GM19372 (cell line): ENCODE measurements around the gene ADD3.

Source experiments
- ATAC-seq: cut with Tn5 transposase; IDR thresholded peaks from one replicate; pipeline ENCODE4 v1.9.1; 2021; ENCODE audit warnings: mild to moderate bottlenecking, low read depth, moderate library complexity; ENCODE audit not compliant: unreplicated experiment

Gene ADD3

DNA sequence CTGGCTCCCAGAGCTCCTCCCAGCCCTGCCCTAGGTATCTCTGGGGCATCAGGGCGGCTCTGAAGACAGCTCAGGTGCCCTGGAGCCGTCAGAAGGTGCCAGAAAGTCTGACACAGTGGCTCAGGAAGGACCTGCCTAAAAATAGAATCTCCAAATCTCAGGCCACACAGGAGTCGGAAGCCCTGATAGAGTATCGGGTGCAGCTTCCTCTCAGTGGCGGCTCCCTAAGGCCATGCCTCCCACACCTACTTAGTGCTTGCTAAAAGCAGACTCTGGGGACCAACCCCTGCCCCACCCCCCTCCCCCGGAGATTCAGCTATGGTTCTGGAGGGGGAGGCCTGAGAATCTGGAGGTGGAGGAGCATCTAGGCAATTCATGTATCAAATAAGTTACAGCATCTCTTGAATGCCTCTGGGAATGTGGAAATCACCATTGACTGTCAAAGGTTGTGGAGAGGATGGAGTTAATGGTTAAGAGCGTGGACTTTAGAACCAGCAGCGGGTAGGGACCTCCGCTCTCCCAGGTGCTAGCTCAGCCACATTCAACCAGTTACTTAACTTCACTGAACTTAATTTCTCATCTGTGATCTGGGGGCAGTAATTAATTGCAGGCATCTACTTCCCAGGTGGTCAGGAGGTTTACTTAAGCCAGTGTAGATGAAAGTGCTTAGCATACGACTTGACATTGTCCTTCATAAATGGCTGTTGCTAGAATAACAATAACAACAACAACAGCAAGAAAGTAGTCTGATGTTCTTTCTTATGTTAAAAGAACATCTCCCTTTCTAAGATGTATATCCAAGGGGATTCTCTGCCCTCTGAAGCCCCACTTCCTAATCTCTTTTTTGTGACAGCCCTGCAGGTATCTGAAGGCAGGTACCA, 161.1 kb downstream of the ADD3 start:
- no peak for ATAC-seq

DNA sequence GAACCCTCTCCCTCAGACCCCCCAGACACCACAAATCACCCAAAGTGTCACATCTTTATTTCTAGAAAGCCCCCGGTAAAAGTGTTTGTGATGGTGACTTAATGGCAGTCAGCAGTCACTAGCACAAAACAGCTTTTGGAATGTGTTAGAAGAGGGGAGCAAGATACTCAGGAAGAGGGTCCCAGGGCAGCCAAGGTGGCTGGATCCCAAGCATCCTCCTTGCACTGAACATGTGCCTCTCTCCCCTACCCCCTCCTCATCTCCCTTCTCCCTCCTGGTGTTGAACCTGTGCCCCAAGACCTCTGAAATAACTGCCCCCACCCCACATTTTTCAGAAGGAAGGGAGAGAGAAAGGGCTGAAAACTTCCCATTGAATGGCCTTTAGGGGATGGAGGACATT, 161.8 kb downstream of the ADD3 start:
- ATAC-seq = no peak

DNA sequence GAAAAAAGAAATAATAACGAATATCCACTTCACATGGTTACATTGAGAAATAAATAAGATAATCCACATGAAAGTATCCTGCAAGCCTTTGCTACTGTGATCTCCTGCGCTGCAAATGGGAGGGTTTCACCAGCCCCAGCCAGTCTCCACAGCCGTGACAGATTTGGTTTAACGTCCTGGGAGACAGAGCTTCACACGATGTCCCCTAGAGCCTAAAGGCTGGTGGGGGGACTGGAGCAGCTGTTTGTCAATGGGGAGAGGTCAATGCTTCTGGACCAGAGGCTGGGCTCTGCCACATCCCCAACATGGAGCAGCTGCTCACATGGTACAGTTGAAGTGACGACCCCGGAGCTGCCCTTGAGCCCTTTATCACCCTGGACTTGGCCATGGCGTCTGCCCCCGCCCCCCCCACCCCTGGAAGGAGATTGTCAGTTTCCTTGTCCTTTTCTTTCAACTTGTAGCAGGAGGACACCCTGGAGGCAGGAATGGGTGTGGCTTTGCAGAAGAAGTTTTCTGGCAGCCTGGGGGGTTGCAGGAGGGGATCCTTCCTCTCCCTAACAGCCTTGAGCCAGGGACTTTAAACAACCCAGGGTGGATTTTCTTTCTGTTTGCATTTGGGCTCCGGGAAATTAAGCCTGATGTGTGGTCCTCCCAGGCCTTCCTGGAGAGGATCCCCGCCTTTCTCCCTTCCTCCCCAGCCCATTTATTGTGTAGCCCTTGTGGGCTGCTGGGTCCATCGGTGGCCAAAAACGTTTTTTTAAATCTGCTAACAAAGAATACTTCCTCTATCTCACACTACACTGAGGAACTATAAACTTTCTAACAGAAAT, 162.6 kb downstream of the ADD3 start:
- no peak for ATAC-seq

DNA sequence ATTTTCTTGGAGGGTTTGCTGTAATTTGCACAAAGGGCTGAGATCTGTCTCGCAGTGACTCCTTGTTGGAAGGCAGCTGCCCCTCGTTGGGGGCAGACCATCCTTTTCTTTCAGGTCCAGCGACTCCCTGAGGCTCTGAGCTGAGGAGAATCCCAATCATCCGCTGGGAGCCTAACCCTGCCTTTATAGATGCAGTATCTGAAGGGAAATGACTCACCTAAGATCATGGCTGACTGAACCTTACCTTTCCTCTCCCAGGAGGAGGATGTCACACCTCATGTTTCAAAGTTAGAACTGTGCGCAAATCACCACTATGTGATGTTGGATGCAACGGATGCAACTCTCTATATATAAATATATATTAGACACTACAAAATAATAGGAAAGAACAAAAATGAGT, 163.2 kb downstream of the ADD3 start:
- no peak for ATAC-seq

DNA sequence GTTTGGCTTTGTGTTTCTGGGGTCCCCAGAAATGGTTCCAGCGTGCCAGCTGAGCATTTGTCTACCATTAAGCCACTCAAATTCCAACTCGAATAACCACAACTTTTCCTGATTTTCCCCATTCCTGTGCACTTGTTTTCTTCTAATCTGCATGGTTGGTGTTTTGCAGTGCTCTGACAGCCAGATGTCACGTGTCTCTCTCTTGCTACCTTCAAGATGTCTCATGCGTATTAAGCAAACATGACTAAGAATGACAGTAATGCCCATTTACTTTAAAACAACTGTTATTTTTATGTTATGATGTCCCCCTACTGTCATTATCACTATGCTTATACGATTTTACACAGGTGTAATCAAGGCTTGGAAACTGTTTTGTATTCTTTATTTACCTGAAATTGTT, 164.4 kb downstream of the ADD3 start:
- no peak for ATAC-seq

DNA sequence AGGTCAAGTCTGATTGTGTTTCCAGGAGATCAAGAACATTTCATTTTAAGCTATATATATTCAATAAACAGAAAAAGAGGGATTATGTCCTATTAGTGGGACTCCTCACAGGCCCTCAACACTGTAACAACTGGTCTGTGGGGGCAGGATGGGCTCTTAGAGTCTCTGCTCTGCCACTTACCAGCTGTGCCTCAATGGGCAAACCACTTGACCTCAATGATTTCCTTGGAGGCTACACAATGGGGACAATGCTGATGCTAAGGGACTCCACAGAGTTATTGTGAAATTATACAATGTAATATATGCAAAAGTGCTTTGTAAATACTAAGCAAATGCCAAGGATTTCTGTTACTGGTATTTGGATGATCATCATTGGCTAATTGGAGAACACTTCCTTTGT, 166.4 kb downstream of the ADD3 start:
- ATAC-seq = no peak

DNA sequence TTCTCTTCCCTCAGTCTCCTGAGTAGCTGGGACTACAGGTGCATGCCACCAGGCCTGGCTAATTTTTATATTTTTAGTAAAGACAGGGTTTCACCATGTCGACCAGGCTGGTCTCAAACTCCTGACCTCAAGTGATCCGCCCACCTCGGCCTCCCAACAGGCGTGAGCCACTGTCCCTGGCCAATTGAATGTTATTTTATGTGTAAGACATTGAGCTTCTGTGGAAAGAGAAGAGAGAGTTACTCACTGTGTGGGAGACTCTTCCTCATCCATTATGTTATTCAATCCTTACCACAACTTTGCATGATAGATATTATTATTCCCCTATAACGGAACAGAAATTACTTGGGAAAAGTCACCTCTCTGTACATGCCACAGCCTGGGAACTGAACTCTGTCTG, 167.0 kb downstream of the ADD3 start:
- ATAC-seq = no peak

DNA sequence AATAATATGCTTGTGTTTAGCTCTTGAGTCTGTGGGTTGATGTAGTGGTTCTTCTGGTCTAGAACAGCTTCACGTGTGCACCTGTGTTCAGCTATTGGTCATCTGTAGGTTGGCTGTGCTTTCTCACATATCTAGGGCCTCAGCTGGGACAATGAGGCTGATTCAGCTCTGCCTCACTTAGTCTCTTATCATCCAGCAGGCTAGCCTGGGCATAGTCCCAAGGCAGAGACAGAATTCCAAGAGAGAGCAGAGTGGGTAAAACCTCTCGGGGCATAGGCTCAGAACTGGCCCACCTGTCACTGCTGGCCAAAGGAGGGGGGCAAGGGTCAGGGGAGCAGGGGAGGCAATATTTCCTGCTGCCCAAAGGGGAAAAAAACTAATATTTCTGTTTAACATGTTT, 167.6 kb downstream of the ADD3 start:
- no peak for ATAC-seq

DNA sequence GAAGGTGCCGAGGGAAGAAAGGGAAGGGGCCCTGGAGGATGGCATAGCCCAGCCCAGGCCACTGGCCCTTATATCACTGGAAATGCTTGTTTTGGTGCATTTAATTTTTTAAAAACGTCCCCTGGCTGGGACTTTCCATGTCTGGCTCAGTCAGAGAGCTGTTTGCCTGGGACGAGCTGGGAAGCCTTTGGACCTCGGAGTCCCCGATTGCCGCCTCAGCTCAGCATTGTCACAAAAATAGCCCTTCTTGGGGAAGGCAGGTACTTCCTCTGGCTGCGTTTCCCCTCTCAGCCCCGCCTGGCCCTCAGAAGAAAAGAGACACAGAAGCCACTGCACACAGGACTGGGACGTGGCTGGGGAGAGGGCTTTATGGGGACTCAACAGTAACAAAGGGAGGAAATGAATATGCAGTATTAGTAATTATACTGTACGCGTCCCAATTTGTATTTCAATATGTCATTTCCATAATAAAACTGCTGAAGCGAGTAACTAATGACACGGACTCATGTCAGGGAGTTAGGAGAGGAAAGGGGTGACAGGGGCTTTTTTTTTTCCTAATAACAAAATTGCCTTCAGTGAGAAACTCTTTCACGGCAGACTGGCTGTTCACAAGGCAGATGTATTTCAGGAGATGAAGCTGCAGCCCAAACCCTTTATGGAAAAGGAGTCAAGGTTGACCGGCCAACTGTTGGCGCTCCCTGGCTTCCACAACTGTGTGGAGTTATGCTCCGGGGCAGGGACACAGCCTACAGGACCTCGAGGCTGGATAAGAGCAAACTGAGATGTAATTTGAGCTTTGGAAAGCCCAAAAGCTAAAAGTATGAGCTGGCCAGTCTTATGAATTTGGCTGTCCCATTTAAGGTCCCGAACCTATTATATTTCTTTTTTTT, 168.6 kb downstream of the ADD3 start:
- no peak for ATAC-seq

DNA sequence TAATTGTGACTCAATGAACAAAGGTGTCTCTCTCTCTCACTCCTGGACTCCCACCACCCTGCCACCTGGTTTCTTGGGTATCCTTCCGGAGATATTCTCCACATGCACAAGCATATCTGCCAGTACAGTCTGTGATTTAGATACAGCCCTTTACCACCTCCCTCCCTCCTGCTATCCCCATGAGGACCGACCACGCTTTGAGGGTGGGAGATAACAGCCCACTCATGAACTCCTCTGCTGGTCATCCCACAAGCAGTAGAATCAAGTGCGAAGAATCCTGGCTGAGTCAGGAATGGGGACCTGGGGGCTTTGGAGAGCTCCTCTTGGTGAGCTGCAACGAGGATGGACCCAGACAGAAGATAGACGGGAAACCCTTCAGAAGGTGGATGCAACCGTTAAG, 171.4 kb downstream of the ADD3 start:
- ATAC-seq = no peak

DNA sequence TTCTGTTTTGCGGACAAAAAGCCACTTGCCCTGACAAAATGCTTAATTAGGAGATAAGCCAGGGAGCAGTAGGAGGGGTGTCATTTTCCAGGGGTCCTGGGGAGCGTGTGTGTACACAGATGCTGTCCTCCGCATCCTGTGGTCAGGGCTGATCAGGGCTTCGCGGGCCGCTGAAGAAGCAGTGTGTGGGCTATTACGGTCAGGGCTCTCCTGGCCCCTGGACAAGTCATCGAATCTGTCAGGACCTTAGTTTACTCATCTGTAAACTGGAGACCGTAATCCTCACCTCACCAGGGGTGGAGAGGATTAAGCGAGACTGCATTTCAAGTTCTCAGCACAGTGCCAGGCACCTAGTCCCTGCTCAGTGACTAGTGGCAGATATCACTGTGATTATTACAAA, 173.7 kb downstream of the ADD3 start:
- no peak for ATAC-seq

DNA sequence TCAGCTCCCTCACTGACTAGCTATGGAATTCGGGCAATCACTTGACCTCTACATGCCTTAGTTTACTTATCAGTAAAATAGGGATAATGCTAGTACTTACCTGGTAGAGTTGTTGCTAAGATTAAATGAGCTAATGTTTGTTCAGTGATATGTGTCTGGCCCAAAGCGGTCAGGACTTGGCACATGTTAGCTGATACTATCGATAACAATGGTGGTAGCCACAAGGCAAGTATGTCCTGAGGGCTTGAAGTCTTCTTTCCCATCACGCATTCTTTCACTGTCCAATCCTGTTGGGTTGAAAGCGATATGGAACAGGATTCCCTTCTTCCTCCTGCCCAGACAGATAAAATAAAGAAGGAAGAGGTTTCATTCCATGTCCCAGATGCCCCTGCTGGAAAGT, 174.1 kb downstream of the ADD3 start:
- no peak for ATAC-seq

DNA sequence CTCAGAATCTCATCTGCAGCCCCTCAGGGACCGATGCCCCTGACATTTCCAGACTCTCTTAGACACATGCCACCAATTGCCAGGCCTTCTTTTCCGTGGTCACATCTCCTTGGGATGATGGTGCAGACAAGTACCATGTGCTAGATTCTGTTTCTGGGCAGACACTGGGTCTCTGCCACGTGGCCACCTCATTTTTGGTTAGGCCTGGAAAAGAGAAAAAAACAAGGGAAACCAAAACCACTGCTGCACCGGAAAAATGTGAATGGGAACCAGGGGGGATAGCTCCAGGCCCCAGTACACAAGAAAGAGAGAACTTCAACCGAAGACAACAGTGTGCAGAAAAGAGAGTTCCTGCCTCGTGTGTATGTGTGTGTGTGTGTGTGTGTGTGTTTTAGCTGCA, 176.6 kb downstream of the ADD3 start:
- ATAC-seq = no peak
